HepG2 (cell line): ENCODE measurements around the gene IWS1. TPM values are rescaled to one million over a fixed set of nuclear protein-coding genes. Genes with fewer than 3 reads are reported as not detected.

ENCODE experiments used
- AHR ChIP-seq: IDR thresholded peaks from 2 replicates; pipeline ENCODE4 v1.6.1; 2018; ENCODE audit warnings: missing genetic modification reagents, missing compliant biosample characterization
- AKAP8 ChIP-seq: sonication (generic); formaldehyde crosslinking; IDR thresholded peaks from 2 replicates; pipeline ENCODE4 v1.5.1; 2020; ENCODE audit warnings: mild to moderate bottlenecking, missing genetic modification reagents
- FOXP1 ChIP-seq, 2 experiments: fragments of 450-650 bp in 1 of 2; IDR thresholded peaks; 2 replicates each; pipeline ENCODE4 v1.6.1; 2017 to 2018; ENCODE audit warnings: antibody characterized with exemption in 1 of 2
- GFI1 ChIP-seq: sonication (generic); formaldehyde crosslinking; IDR thresholded peaks from 2 replicates; pipeline ENCODE4 v1.5.0; 2020; ENCODE audit warnings: missing genetic modification reagents, mild to moderate bottlenecking, borderline replicate concordance
- HNF4G ChIP-seq, 2 experiments: sonication (generic) in 1 of 2; formaldehyde crosslinking in 1 of 2; IDR thresholded peaks; 2 replicates each; pipeline versions ENCODE4 v1.4.0 to v1.6.1; 2011 to 2020; ENCODE audit warnings: borderline replicate concordance in 2 of 2, low read depth in 2 of 2, mild to moderate bottlenecking in 2 of 2, low read length in 1 of 2, missing genetic modification reagents in 1 of 2, moderate library complexity in 1 of 2
- IKZF4 ChIP-seq: sonication (generic); formaldehyde crosslinking; IDR thresholded peaks from 2 replicates; pipeline ENCODE4 v1.5.1; 2020; ENCODE audit warnings: borderline replicate concordance, mild to moderate bottlenecking, low read depth, missing genetic modification reagents; ENCODE audit errors: not compliant biosample characterization
- KLF15 ChIP-seq: sonication (generic); formaldehyde crosslinking; IDR thresholded peaks from 2 replicates; pipeline ENCODE4 v1.8.1; 2023; ENCODE audit warnings: borderline replicate concordance, mild to moderate bottlenecking, inconsistent platforms, missing genetic modification reagents, mixed read lengths
- NFE2 ChIP-seq: sonication (generic); formaldehyde crosslinking; IDR thresholded peaks from 2 replicates; pipeline ENCODE4 v1.4.0; 2020; ENCODE audit warnings: missing genetic modification reagents
- ONECUT2 ChIP-seq: sonication (generic); formaldehyde crosslinking; IDR thresholded peaks from 2 replicates; pipeline ENCODE4 v1.4.0; 2020; ENCODE audit warnings: missing genetic modification reagents
- TOPORS ChIP-seq: sonication (generic); formaldehyde crosslinking; IDR thresholded peaks from 2 replicates; pipeline ENCODE4 v1.8.0; 2023; ENCODE audit warnings: mild to moderate bottlenecking, missing genetic modification reagents
- ZBTB7A ChIP-seq: sonication (generic); formaldehyde crosslinking; IDR thresholded peaks from 2 replicates; pipeline ENCODE4 v1.8.0; 2022; ENCODE audit warnings: mild to moderate bottlenecking, missing genetic modification reagents
- ZFP62 ChIP-seq: sonication (generic); formaldehyde crosslinking; IDR thresholded peaks from 2 replicates; pipeline ENCODE4 v1.4.0; 2020; ENCODE audit warnings: missing genetic modification reagents
- ZFP91 ChIP-seq: sonication (generic); formaldehyde crosslinking; IDR thresholded peaks from 2 replicates; pipeline ENCODE4 v1.9.0; 2022; ENCODE audit warnings: missing genetic modification reagents, mild to moderate bottlenecking, borderline replicate concordance
- ZKSCAN1 ChIP-seq: fragments of 150-350 bp; IDR thresholded peaks from 2 replicates; pipeline ENCODE4 v1.6.1; 2014; ENCODE audit warnings: low read length
- ZNF256 ChIP-seq: sonication (generic); formaldehyde crosslinking; conservative IDR thresholded peaks from 2 replicates; pipeline ENCODE4 v1.4.0; 2020; ENCODE audit warnings: missing genetic modification reagents
- ZNF296 ChIP-seq: sonication (generic); formaldehyde crosslinking; conservative IDR thresholded peaks from 2 replicates; pipeline ENCODE4 v1.5.0; 2020; ENCODE audit warnings: mild to moderate bottlenecking, missing genetic modification reagents
- ZNF891 ChIP-seq: sonication (generic); formaldehyde crosslinking; IDR thresholded peaks from 2 replicates; pipeline ENCODE4 v1.5.0; 2020; ENCODE audit warnings: mild to moderate bottlenecking, missing genetic modification reagents
- polyA plus RNA-seq, 8 experiments: library from polyadenylated mRNA; depleted of rRNA in 3 of 8; stranded (reverse) in 7 of 8; unstranded in 1 of 8; fragments of >200 nt; fragmentation: Illumina TruSeq in 4 of 8; extraction: Trizol in 4 of 8; gene quantifications; 2 replicates each; pipeline versions ENCODE4 v1.2.1 to v1.2.3, GENCODE V29; 2011 to 2016; ENCODE audit warnings: low read depth in 4 of 8, missing spikeins in 1 of 8, mixed read lengths in 1 of 8; ENCODE audit not compliant: insufficient read depth in 1 of 8
- total RNA-seq, 5 experiments: library from RNA; depleted of rRNA; stranded (reverse); fragments of >200 nt; fragmentation: Illumina TruSeq; extraction: Trizol; gene quantifications; 2 replicates each; pipeline ENCODE4 v1.2.3, GENCODE V29; 2016; ENCODE audit warnings: low read depth in 1 of 5
- TF ChIP-seq, protein P1 (sequence below): sonication (generic); formaldehyde crosslinking; IDR thresholded peaks from 2 replicates; pipeline ENCODE4 v1.4.0; 2020; ENCODE audit warnings: mild to moderate bottlenecking, missing genetic modification reagents, borderline replicate concordance
- TF ChIP-seq, protein P2 (sequence below), 2 experiments: IDR thresholded peaks; 2 replicates each; pipeline ENCODE4 v1.6.1; 2011 to 2012; ENCODE audit warnings: low read length in 2 of 2, borderline replicate concordance in 1 of 2, low read depth in 1 of 2, mild to moderate bottlenecking in 1 of 2, moderate library complexity in 1 of 2

The IWS1 gene
- total and polyA plus RNA-seq, 2 of the 13 experiments (the other 11 are each of a cell fraction or from before 2014, with no cell fraction given), result 28.9 to 62.3 TPM

GRCh38 chr2:127560201-127560930 is 34.1 kb upstream of the IWS1 start (continued):
- TF ChIP-seq ZFP91 (peak; percentile 32; the same call in 1 of the 2 replicates), ZFP62 (CRISPR knock-in tag) (no peak), GFI1 (CRISPR knock-in tag) (no peak), AKAP8 (CRISPR knock-in tag) (no peak), AHR (no peak), IKZF4 (no peak), ZKSCAN1 (no peak), ZBTB7A (no peak), HNF4G (IDR thresholded peaks at IDR 0.05; ENCODE audit: borderline replicate concordance, low read depth, low read length) (no peak), HNF4G (CRISPR knock-in tag; IDR thresholded peaks at IDR 0.05; ENCODE audit: borderline replicate concordance, low read depth) (no peak), TOPORS (CRISPR knock-in tag) (no peak), ZNF256 (CRISPR knock-in tag) (no peak), FOXP1 (IDR thresholded peaks at IDR 0.05) (no peak), FOXP1 (CRISPR knock-in tag; IDR thresholded peaks at IDR 0.05) (no peak), ZNF296 (CRISPR knock-in tag) (no peak), ZNF891 (CRISPR knock-in tag) (0 out of 2 replicates have a peak, but pooled peaks have one; percentile 51), ONECUT2 (CRISPR knock-in tag) (no peak), NFE2 (no peak), KLF15 (CRISPR knock-in tag) (no peak)
- TF ChIP-seq, protein P1, sequence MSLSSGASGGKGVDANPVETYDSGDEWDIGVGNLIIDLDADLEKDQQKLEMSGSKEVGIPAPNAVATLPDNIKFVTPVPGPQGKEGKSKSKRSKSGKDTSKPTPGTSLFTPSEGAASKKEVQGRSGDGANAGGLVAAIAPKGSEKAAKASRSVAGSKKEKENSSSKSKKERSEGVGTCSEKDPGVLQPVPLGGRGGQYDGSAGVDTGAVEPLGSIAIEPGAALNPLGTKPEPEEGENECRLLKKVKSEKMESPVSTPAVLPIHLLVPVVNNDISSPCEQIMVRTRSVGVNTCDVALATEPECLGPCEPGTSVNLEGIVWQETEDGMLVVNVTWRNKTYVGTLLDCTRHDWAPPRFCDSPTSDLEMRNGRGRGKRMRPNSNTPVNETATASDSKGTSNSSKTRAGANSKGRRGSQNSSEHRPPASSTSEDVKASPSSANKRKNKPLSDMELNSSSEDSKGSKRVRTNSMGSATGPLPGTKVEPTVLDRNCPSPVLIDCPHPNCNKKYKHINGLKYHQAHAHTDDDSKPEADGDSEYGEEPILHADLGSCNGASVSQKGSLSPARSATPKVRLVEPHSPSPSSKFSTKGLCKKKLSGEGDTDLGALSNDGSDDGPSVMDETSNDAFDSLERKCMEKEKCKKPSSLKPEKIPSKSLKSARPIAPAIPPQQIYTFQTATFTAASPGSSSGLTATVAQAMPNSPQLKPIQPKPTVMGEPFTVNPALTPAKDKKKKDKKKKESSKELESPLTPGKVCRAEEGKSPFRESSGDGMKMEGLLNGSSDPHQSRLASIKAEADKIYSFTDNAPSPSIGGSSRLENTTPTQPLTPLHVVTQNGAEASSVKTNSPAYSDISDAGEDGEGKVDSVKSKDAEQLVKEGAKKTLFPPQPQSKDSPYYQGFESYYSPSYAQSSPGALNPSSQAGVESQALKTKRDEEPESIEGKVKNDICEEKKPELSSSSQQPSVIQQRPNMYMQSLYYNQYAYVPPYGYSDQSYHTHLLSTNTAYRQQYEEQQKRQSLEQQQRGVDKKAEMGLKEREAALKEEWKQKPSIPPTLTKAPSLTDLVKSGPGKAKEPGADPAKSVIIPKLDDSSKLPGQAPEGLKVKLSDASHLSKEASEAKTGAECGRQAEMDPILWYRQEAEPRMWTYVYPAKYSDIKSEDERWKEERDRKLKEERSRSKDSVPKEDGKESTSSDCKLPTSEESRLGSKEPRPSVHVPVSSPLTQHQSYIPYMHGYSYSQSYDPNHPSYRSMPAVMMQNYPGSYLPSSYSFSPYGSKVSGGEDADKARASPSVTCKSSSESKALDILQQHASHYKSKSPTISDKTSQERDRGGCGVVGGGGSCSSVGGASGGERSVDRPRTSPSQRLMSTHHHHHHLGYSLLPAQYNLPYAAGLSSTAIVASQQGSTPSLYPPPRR (CRISPR knock-in tag), result no peak
- TF ChIP-seq, protein P2, sequence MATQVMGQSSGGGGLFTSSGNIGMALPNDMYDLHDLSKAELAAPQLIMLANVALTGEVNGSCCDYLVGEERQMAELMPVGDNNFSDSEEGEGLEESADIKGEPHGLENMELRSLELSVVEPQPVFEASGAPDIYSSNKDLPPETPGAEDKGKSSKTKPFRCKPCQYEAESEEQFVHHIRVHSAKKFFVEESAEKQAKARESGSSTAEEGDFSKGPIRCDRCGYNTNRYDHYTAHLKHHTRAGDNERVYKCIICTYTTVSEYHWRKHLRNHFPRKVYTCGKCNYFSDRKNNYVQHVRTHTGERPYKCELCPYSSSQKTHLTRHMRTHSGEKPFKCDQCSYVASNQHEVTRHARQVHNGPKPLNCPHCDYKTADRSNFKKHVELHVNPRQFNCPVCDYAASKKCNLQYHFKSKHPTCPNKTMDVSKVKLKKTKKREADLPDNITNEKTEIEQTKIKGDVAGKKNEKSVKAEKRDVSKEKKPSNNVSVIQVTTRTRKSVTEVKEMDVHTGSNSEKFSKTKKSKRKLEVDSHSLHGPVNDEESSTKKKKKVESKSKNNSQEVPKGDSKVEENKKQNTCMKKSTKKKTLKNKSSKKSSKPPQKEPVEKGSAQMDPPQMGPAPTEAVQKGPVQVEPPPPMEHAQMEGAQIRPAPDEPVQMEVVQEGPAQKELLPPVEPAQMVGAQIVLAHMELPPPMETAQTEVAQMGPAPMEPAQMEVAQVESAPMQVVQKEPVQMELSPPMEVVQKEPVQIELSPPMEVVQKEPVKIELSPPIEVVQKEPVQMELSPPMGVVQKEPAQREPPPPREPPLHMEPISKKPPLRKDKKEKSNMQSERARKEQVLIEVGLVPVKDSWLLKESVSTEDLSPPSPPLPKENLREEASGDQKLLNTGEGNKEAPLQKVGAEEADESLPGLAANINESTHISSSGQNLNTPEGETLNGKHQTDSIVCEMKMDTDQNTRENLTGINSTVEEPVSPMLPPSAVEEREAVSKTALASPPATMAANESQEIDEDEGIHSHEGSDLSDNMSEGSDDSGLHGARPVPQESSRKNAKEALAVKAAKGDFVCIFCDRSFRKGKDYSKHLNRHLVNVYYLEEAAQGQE (IDR thresholded peaks at IDR 0.05; ENCODE audit: borderline replicate concordance in 1 of 2, low read depth in 1 of 2, low read length in 2 of 2), result no peak
